HG03064 (cell line): Measurements from ENCODE around the gene PDCD4.
A peak's percentile ranks its signal among the peaks of the same experiment; 100 is the strongest.

Source experiments
- ATAC-seq: cut with Tn5 transposase; IDR thresholded peaks from one replicate; pipeline ENCODE4 v1.9.1; 2021; ENCODE audit warnings: low read depth; ENCODE audit not compliant: unreplicated experiment

Gene PDCD4

GRCh38 chr10:110841767-110842267 lies 29.9 kb upstream of the PDCD4 start:
- ATAC-seq, result peak; percentile 48

- ATAC-seq, result no peak
Observed at GRCh38 chr10:110842326-110842904, 29.3 kb upstream of the PDCD4 start.

- peak; percentile 62 for ATAC-seq
Observed at GRCh38 chr10:110843031-110843430, 28.7 kb upstream of the PDCD4 start.

- no peak for ATAC-seq
Observed at GRCh38 chr10:110843796-110844616, 27.7 kb upstream of the PDCD4 start.

- ATAC-seq, result no peak
Observed at GRCh38 chr10:110844617-110844881, 27.2 kb upstream of the PDCD4 start.

- ATAC-seq, result no peak
Observed at GRCh38 chr10:110845192-110845755, 26.5 kb upstream of the PDCD4 start.

- ATAC-seq, result no peak
Observed at GRCh38 chr10:110845756-110846620, 25.7 kb upstream of the PDCD4 start.

GRCh38 chr10:110847374-110847773 lies 24.4 kb upstream of the PDCD4 start:
- ATAC-seq, result no peak

GRCh38 chr10:110848106-110848505 lies 23.6 kb upstream of the PDCD4 start:
- no peak for ATAC-seq

GRCh38 chr10:110850099-110850498 lies 21.6 kb upstream of the PDCD4 start:
- no peak for ATAC-seq

- no peak for ATAC-seq
Observed at GRCh38 chr10:110851020-110851612, 20.6 kb upstream of the PDCD4 start.

GRCh38 chr10:110852255-110852896 lies 19.4 kb upstream of the PDCD4 start:
- ATAC-seq, result no peak

GRCh38 chr10:110852947-110853346 lies 18.8 kb upstream of the PDCD4 start:
- ATAC-seq, result no peak

- no peak for ATAC-seq
Observed at GRCh38 chr10:110853921-110854605, 17.7 kb upstream of the PDCD4 start.

- peak; percentile 48 for ATAC-seq
Observed at GRCh38 chr10:110857265-110858171, 14.2 kb upstream of the PDCD4 start.

- ATAC-seq, result no peak
Observed at GRCh38 chr10:110858297-110858934, 13.3 kb upstream of the PDCD4 start.

- no peak for ATAC-seq
Observed at GRCh38 chr10:110859206-110859972, 12.3 kb upstream of the PDCD4 start.
